ENCODE data around the gene VPS26B.
"Not testable (repeated sequence)": the region's sequence is repeated elsewhere in the genome, so short reads cannot be mapped to it uniquely, and the experiment has no call there.

VPS26B gene

GRCh38 chr11:134275534-134276395 is 51.3 kb downstream of the VPS26B start, which contains the start of gene GLB1L3:
Gene GLB1L3 (plus strand): TSS chr11:134276379. CDS start chr11:134276741, 362 bp downstream.
- DNase-seq (ENCODE audit: extremely low read depth, low read depth) = no peak
- TF ChIP-seq, protein P1, sequence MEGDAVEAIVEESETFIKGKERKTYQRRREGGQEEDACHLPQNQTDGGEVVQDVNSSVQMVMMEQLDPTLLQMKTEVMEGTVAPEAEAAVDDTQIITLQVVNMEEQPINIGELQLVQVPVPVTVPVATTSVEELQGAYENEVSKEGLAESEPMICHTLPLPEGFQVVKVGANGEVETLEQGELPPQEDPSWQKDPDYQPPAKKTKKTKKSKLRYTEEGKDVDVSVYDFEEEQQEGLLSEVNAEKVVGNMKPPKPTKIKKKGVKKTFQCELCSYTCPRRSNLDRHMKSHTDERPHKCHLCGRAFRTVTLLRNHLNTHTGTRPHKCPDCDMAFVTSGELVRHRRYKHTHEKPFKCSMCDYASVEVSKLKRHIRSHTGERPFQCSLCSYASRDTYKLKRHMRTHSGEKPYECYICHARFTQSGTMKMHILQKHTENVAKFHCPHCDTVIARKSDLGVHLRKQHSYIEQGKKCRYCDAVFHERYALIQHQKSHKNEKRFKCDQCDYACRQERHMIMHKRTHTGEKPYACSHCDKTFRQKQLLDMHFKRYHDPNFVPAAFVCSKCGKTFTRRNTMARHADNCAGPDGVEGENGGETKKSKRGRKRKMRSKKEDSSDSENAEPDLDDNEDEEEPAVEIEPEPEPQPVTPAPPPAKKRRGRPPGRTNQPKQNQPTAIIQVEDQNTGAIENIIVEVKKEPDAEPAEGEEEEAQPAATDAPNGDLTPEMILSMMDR (IDR thresholded peaks at IDR 0.05; ENCODE audit: low read depth, low read length) = peak; percentile 28

DNA sequence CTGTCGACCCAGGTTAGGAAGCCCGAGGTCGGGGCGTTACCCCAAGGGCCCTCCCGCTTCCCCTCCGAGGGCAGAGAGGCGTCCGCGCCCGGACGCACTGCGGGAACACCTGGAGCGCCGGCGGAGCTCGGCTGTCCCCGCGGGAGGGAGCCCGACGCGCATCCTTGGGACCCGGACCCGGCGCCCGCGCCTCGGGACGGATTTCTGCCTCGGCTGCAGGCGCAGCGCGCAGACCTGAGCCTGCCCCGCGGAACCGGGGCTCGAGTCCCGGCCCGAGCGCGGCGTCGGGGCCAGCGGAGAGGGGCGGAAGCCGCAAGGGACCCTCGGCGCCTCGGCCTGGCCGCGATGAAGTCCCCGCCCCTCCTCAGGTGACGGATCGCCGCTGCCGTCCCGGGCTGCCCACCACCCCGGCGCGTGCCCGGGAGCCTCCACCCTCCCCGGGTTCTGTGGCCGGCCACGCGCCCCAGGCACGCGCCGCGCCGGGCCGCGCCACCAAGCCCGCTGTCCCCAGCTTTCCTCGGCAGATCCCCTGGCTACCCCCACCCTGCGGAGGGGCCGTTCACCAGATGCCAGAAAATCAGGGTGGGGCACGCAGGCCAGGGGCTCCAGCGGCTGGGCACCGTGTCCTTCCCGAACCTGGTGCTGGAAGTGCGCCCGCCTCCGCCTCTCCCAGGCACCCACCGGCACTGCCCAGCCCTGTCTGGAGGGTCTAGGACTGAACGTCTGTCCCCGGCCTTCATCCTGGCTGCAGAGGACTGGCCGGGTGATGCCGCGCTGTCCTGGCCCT is 52.1 kb downstream of the VPS26B start:
- TF ChIP-seq, protein P1 (IDR thresholded peaks at IDR 0.05; ENCODE audit: low read depth, low read length) = no peak
- DNase-seq (ENCODE audit: extremely low read depth, low read depth) = no peak

GRCh38 chr11:134277183-134278001 is 52.9 kb downstream of the VPS26B start:
- DNase-seq (ENCODE audit: extremely low read depth, low read depth) = no peak
- TF ChIP-seq, protein P1 (IDR thresholded peaks at IDR 0.05; ENCODE audit: low read depth, low read length) = no peak

GRCh38 chr11:134278356-134278755 is 53.9 kb downstream of the VPS26B start:
- DNase-seq (ENCODE audit: extremely low read depth, low read depth) = no peak
- TF ChIP-seq, protein P1 (IDR thresholded peaks at IDR 0.05; ENCODE audit: low read depth, low read length) = no peak

DNA sequence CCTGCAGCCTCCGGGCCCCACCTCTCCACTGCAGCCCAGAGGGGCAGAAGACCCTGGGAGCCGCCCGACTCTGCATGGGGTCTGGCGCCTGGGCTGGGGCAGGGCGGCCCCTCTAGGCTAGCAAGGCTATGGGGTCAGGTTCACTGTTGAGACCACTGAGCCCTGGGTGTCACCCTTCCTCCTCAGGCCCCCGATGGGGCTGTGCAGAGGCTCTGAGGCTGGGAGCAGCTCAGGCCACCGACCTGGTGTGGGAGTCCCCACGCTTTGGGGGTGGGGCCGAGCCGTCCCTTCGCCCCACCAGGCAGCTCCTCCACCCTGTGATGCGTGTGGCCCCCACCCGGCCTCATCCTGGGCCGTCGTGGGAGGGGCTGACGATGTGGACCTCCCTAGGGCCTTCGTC is 57.2 kb downstream of the VPS26B start:
- DNase-seq (ENCODE audit: extremely low read depth, low read depth) = not testable (repeated sequence)

- DNase-seq (ENCODE audit: extremely low read depth, low read depth) = no peak
Measured at GRCh38 chr11:134282121-134283045, 57.9 kb downstream of the VPS26B start.

More at GRCh38 chr11:134282121-134283045, 57.9 kb downstream of the VPS26B start:
- TF ChIP-seq, protein P1 (IDR thresholded peaks at IDR 0.05; ENCODE audit: low read depth, low read length) = no peak

Data from AG09319 (cell line).